IPS DF 6.9 (cell line): Measurements from ENCODE around the gene ICAM5.

ENCODE experiments used
- DNase-seq: peaks from one replicate; pipeline ENCODE4 v3.0.0-alpha.2; 2013; ENCODE audit warnings: low read depth, low spot score
- H3K27ac ChIP-seq: one replicate; pipeline ENCODE4 v1.5.1; 2013; ENCODE audit warnings: low read length, control low read depth
- H3K27me3 ChIP-seq: 2 replicates; pipeline ENCODE4 v1.6.1; 2013; ENCODE audit warnings: mild to moderate bottlenecking, low read length; ENCODE audit not compliant: control insufficient read depth, insufficient read depth
- H3K36me3 ChIP-seq: 2 replicates; pipeline ENCODE4 v1.6.1; 2013; ENCODE audit warnings: low read length; ENCODE audit not compliant: control insufficient read depth, insufficient read depth
- H3K4me1 ChIP-seq: 2 replicates; pipeline ENCODE4 v1.6.1; 2013; ENCODE audit warnings: low read length; ENCODE audit not compliant: control insufficient read depth, insufficient read depth
- H3K4me3 ChIP-seq: 2 replicates; pipeline ENCODE4 v1.5.1; 2013; ENCODE audit warnings: mild to moderate bottlenecking, low read length
- H3K9me3 ChIP-seq: 2 replicates; pipeline ENCODE4 v1.6.1; 2013; ENCODE audit warnings: low read length, inconsistent platforms; ENCODE audit not compliant: control insufficient read depth, insufficient read depth
- WGBS: extraction: QIAGEN DNeasy Blood & Tissue Kit; methylation state at CpG from one replicate; pipeline ENCODE4 v1.1.7; 2013; ENCODE audit warnings: mixed read lengths, missing lambda C conversion rate; ENCODE audit not compliant: insufficient read length, insufficient coverage; 5-methylcytosine and 5-hydroxymethylcytosine counted together

The ICAM5 gene

GRCh38 chr19:10292206-10292788 lies 2.5 kb downstream of the ICAM5 start:
- Histone ChIP-seq H3K4me1 (peaks cover 6% of the 10 kb centered on the region), H3K36me3 (no peaks in the 10 kb centered on the region; the same call in 1 of the 2 replicates), H3K27me3 (peaks cover 65% of the 10 kb centered on the region), H3K27ac (no peak overlapping the region), H3K9me3 (no peaks in the 10 kb centered on the region), H3K4me3 (peak overlapping the region; percentile 27; the same call in 1 of the 2 replicates)
- no CpG with 5 or more reads among the region's 45 CpGs for WGBS
- no peak for DNase-seq

- Histone ChIP-seq H3K4me3 (peak overlapping the region; percentile 13; the same call in 1 of the 2 replicates), H3K27me3 (peaks cover 58% of the 10 kb centered on the region), H3K27ac (no peak overlapping the region), H3K4me1 (peaks cover 4% of the 10 kb centered on the region; the same call in 1 of the 2 replicates), H3K36me3 (no peaks in the 10 kb centered on the region), H3K9me3 (no peaks in the 10 kb centered on the region)
- no peak for DNase-seq
- no CpG with 5 or more reads among the region's 56 CpGs for WGBS
These were observed 3.3 kb downstream of the ICAM5 start for GRCh38 chr19:10292789-10293636.

- no CpG with 5 or more reads among the region's 49 CpGs for WGBS
- H3K9me3 ChIP-seq, result no peaks in the 10 kb centered on the region
- H3K36me3 ChIP-seq, result no peaks in the 10 kb centered on the region
- peaks cover 4% of the 10 kb centered on the region; the same call in 1 of the 2 replicates for H3K4me1 ChIP-seq
- H3K4me3 ChIP-seq, result no peak overlapping the region
- no peak for DNase-seq
- H3K27me3 ChIP-seq, result peaks cover 56% of the 10 kb centered on the region
- no peak overlapping the region for H3K27ac ChIP-seq
These were observed 4.0 kb downstream of the ICAM5 start for GRCh38 chr19:10293637-10294367.

- Histone ChIP-seq H3K9me3 (no peaks in the 10 kb centered on the region), H3K36me3 (no peaks in the 10 kb centered on the region), H3K27ac (no peak overlapping the region), H3K4me1 (peaks cover 4% of the 10 kb centered on the region; the same call in 1 of the 2 replicates), H3K4me3 (no peak overlapping the region), H3K27me3 (peaks cover 56% of the 10 kb centered on the region)
- DNase-seq, result no peak
- no CpG with 5 or more reads among the region's 25 CpGs for WGBS
These were observed 4.6 kb downstream of the ICAM5 start for GRCh38 chr19:10294368-10294697.

GRCh38 chr19:10295305-10295846 lies 5.6 kb downstream of the ICAM5 start:
- Histone ChIP-seq H3K27ac (no peak overlapping the region), H3K4me1 (peaks cover 4% of the 10 kb centered on the region; the same call in 1 of the 2 replicates), H3K27me3 (peaks cover 51% of the 10 kb centered on the region), H3K4me3 (peak overlapping the region; percentile 29; the same call in 1 of the 2 replicates), H3K36me3 (no peaks in the 10 kb centered on the region), H3K9me3 (no peaks in the 10 kb centered on the region)
- no CpG with 5 or more reads among the region's 48 CpGs for WGBS
- no peak for DNase-seq

DNA sequence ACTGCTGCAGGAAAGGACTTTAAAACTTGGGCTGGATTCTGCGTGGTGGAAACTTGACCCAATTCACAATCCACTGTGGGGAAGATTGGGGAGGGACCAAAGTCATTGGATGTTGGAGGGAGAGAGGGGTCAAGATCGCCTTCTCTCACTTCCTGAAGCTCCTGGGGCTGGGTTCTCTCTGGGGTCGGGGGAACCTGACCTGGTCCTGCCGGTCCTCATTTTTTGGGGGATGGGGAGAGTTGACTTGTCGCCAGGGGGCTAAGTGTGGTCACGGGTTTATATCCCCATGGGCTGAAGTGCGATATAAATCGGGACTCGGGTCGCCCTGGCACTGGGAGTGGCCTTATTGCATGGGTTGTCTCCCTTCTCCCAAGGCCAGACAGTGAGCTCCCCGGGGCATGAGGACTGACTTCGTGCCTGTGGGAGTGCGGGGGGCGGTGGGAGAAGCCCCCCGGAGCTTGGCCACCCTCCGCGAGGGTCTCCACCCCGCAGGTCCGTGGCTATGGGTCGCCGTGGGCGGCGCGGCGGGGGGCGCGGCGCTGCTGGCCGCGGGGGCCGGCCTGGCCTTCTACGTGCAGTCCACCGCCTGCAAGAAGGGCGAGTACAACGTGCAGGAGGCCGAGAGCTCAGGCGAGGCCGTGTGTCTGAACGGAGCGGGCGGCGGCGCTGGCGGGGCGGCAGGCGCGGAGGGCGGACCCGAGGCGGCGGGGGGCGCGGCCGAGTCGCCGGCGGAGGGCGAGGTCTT lies 6.3 kb downstream of the ICAM5 start:
- WGBS, result no CpG with 5 or more reads among the region's 58 CpGs
- Histone ChIP-seq H3K27ac (no peak overlapping the region), H3K27me3 (peaks cover 45% of the 10 kb centered on the region), H3K4me3 (peak overlapping the region; percentile 29; the same call in 1 of the 2 replicates), H3K9me3 (no peaks in the 10 kb centered on the region), H3K4me1 (peaks cover 4% of the 10 kb centered on the region; the same call in 1 of the 2 replicates), H3K36me3 (no peaks in the 10 kb centered on the region)
- no peak for DNase-seq

DNA sequence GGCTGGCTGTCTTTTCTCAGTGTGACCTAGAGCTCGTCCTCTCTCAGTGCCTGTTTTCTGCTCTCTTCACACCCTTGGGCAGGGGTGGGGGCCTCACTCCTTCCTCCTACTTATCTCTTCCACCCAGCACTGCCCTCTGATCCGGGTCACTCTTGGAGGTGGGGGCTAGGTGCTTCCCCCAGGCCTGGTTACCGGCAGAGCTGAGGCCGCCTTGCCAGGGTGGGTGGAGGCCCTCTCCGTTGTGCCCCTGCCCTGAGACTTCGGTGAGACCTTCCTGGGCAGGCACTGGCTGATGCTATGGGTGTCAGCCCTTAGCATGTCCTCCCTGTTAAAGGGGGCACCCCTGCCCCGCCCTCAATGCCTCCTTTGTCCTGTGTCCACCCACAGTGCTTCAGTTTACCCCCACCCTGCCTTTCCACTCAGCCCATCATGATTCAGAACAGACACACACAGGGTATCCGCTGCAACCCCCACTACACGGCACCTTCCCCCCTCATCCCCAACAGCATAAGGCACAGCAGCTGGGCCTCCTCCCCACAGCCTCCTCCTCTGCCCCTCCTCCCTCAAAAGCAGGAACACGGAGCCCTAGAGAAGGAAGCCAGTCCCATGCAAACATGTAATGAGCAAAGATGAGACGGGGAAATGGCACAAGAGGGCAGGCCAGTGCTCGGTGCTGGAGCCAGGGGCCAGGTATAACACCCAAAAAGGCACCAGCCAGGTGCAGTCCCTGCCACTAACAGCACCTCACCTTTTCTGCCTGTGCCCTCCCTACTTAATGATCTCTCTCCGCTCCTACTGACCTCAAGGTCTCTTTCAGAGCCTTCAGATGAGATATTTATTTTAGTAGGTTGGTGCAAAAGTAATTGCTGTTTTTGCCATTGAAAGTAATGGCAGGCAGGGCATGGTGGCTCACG lies 10.1 kb downstream of the ICAM5 start:
- Histone ChIP-seq H3K4me1 (0 out of 2 replicates have a peak, but pooled peaks cover 3% of the 10 kb centered on the region), H3K4me3 (no peak overlapping the region), H3K36me3 (no peaks in the 10 kb centered on the region), H3K27me3 (peaks cover 11% of the 10 kb centered on the region; the same call in 1 of the 2 replicates), H3K27ac (no peak overlapping the region), H3K9me3 (no peaks in the 10 kb centered on the region)
- DNase-seq, result no peak
- WGBS, result no CpG with 5 or more reads among the region's 14 CpGs

- Histone ChIP-seq H3K27ac (no peak overlapping the region), H3K9me3 (no peaks in the 10 kb centered on the region), H3K36me3 (no peaks in the 10 kb centered on the region), H3K4me1 (no peaks in the 10 kb centered on the region), H3K27me3 (no peaks in the 10 kb centered on the region), H3K4me3 (no peak overlapping the region)
- DNase-seq, result no peak
- no CpG with 5 or more reads among the region's 17 CpGs for WGBS
These were observed 15.5 kb downstream of the ICAM5 start for GRCh38 chr19:10305139-10305806.

GRCh38 chr19:10306327-10306726 lies 16.6 kb downstream of the ICAM5 start:
- H3K36me3 ChIP-seq, result no peaks in the 10 kb centered on the region
- WGBS, result no CpG with 5 or more reads among the region's 5 CpGs
- no peaks in the 10 kb centered on the region for H3K27me3 ChIP-seq
- no peaks in the 10 kb centered on the region for H3K4me1 ChIP-seq
- no peak overlapping the region for H3K27ac ChIP-seq
- DNase-seq, result no peak
- H3K4me3 ChIP-seq, result no peak overlapping the region
- no peaks in the 10 kb centered on the region for H3K9me3 ChIP-seq
